ENCODE measurements around the gene VDR.

GRCh38 chr12:47892819-47893218 lies 12.0 kb downstream of the VDR start:
- TF ChIP-seq, protein P1, sequence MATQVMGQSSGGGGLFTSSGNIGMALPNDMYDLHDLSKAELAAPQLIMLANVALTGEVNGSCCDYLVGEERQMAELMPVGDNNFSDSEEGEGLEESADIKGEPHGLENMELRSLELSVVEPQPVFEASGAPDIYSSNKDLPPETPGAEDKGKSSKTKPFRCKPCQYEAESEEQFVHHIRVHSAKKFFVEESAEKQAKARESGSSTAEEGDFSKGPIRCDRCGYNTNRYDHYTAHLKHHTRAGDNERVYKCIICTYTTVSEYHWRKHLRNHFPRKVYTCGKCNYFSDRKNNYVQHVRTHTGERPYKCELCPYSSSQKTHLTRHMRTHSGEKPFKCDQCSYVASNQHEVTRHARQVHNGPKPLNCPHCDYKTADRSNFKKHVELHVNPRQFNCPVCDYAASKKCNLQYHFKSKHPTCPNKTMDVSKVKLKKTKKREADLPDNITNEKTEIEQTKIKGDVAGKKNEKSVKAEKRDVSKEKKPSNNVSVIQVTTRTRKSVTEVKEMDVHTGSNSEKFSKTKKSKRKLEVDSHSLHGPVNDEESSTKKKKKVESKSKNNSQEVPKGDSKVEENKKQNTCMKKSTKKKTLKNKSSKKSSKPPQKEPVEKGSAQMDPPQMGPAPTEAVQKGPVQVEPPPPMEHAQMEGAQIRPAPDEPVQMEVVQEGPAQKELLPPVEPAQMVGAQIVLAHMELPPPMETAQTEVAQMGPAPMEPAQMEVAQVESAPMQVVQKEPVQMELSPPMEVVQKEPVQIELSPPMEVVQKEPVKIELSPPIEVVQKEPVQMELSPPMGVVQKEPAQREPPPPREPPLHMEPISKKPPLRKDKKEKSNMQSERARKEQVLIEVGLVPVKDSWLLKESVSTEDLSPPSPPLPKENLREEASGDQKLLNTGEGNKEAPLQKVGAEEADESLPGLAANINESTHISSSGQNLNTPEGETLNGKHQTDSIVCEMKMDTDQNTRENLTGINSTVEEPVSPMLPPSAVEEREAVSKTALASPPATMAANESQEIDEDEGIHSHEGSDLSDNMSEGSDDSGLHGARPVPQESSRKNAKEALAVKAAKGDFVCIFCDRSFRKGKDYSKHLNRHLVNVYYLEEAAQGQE (IDR thresholded peaks at IDR 0.05; ENCODE audit: insufficient read depth in 1 of 2, low read depth in 2 of 2, low read length in 2 of 2): no peak
- no peak for TF ChIP-seq POLR2AphosphoS5 (IDR thresholded peaks at IDR 0.05; ENCODE audit: low read depth, low read length)
